MM.1S (cell line): ENCODE results near the gene NEURL3.

ENCODE experiments used
- DNase-seq: peaks from one replicate; pipeline ENCODE4 v3.0.0-alpha.2; 2015
- H2AFZ ChIP-seq: fragments of 300-600 bp; sonication (generic); 2 replicates; pipeline ENCODE4 v1.6.0; 2016; ENCODE audit warnings: antibody characterized with exemption, low read length
- H3F3A ChIP-seq: fragments of 300-600 bp; sonication (generic); 2 replicates; pipeline ENCODE4 v1.6.1; 2016; ENCODE audit warnings: mild to moderate bottlenecking, antibody characterized with exemption, low read length, moderate library complexity, mixed read lengths; ENCODE audit not compliant: insufficient read depth
- H3K27ac ChIP-seq: fragments of 300-600 bp; sonication (generic); 2 replicates; pipeline ENCODE4 v1.5.1; 2016; ENCODE audit warnings: mild to moderate bottlenecking, low read length
- H3K27me3 ChIP-seq: fragments of 300-600 bp; sonication (generic); replicated peaks from 2 replicates; pipeline ENCODE4 v1.6.0; 2016; ENCODE audit warnings: low read length; ENCODE audit not compliant: insufficient read depth
- H3K36me3 ChIP-seq: fragments of 300-600 bp; sonication (generic); replicated peaks from 2 replicates; pipeline ENCODE4 v1.6.1; 2016; ENCODE audit warnings: mild to moderate bottlenecking, low read length, mixed read lengths; ENCODE audit not compliant: insufficient read depth
- H3K4me1 ChIP-seq: fragments of 300-600 bp; sonication (generic); 2 replicates; pipeline ENCODE4 v1.6.1; 2016; ENCODE audit warnings: low read length, mixed read lengths
- H3K4me2 ChIP-seq: fragments of 300-600 bp; sonication (generic); 2 replicates; pipeline ENCODE4 v1.6.0; 2016; ENCODE audit warnings: low read depth, low read length
- H3K4me3 ChIP-seq: fragments of 300-600 bp; sonication (generic); 2 replicates; pipeline ENCODE4 v1.5.1; 2016; ENCODE audit warnings: low read length, mixed read lengths
- H3K79me2 ChIP-seq: fragments of 300-600 bp; sonication (generic); 2 replicates; pipeline ENCODE4 v1.6.1; 2016; ENCODE audit warnings: mixed run types, low read length, mixed read lengths
- H3K9ac ChIP-seq: fragments of 300-600 bp; sonication (generic); 2 replicates; pipeline ENCODE4 v1.6.1; 2016; ENCODE audit warnings: low read length, mixed read lengths
- H3K9me2 ChIP-seq: fragments of 300-600 bp; sonication (generic); replicated peaks from 2 replicates; pipeline ENCODE4 v1.6.1; 2016; ENCODE audit warnings: mild to moderate bottlenecking, low read length, mixed read lengths; ENCODE audit not compliant: insufficient read depth
- H3K9me3 ChIP-seq: fragments of 300-600 bp; sonication (generic); replicated peaks from 2 replicates; pipeline ENCODE4 v1.6.1; 2016; ENCODE audit warnings: mild to moderate bottlenecking, low read length, mixed read lengths; ENCODE audit not compliant: insufficient read depth
- H4K20me1 ChIP-seq: fragments of 300-600 bp; sonication (generic); 2 replicates; pipeline ENCODE4 v1.6.1; 2016; ENCODE audit warnings: mild to moderate bottlenecking, low read length, moderate library complexity, mixed read lengths; ENCODE audit not compliant: insufficient read depth
- EZH2 ChIP-seq: fragments of 300-600 bp; sonication (generic); optimal IDR thresholded peaks from 2 replicates; pipeline ENCODE3; 2017; ENCODE audit warnings: low read depth, mild to moderate bottlenecking, antibody characterized with exemption, low read length, mixed read lengths
- EZH2phosphoT487 ChIP-seq: fragments of 300-600 bp; sonication (generic); IDR thresholded peaks from 2 replicates; pipeline ENCODE4 v1.6.1; 2018; ENCODE audit warnings: antibody characterized with exemption, low read length
- TF ChIP-seq, protein P1 (sequence below): fragments of 300-600 bp; sonication (generic); IDR thresholded peaks from 2 replicates; pipeline ENCODE4 v1.5.1; 2016; ENCODE audit warnings: antibody characterized with exemption, low read length, mixed read lengths

The NEURL3 gene

DNA sequence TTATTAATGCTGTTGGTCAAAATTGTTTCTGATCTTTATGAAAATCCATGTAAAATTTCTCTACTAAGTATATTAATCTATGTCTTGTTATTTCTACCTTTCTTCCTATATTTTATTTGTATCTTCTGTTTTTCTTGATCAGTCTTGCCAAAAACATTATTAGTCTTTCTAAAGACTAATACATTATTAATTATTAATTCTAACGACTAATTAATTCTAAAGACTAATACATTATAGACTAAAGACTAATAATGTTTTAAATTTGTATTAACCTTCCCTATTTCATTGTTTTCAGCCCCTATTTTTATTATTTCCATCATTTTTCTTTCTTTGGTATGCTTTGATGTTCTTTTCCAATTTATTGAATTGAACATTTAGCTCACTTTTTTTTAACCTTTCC is 27.7 kb downstream of the NEURL3 start:
- no peaks in the 10 kb centered on the region for H3K4me1 ChIP-seq
- no peak overlapping the region for H3K9ac ChIP-seq
- H3K36me3 ChIP-seq, result no peaks in the 10 kb centered on the region
- no peak overlapping the region for H3K27ac ChIP-seq
- no peak overlapping the region for H3K4me2 ChIP-seq
- H3F3A ChIP-seq, result no peaks in the 10 kb centered on the region
- H4K20me1 ChIP-seq, result no peaks in the 10 kb centered on the region
- H3K27me3 ChIP-seq, result no peaks in the 10 kb centered on the region
- no peak overlapping the region for H3K4me3 ChIP-seq
- no peaks in the 10 kb centered on the region for H3K9me2 ChIP-seq
- TF ChIP-seq EZH2 (no peak), EZH2phosphoT487 (no peak)
- TF ChIP-seq, protein P1, sequence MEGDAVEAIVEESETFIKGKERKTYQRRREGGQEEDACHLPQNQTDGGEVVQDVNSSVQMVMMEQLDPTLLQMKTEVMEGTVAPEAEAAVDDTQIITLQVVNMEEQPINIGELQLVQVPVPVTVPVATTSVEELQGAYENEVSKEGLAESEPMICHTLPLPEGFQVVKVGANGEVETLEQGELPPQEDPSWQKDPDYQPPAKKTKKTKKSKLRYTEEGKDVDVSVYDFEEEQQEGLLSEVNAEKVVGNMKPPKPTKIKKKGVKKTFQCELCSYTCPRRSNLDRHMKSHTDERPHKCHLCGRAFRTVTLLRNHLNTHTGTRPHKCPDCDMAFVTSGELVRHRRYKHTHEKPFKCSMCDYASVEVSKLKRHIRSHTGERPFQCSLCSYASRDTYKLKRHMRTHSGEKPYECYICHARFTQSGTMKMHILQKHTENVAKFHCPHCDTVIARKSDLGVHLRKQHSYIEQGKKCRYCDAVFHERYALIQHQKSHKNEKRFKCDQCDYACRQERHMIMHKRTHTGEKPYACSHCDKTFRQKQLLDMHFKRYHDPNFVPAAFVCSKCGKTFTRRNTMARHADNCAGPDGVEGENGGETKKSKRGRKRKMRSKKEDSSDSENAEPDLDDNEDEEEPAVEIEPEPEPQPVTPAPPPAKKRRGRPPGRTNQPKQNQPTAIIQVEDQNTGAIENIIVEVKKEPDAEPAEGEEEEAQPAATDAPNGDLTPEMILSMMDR, result no peak
- H2AFZ ChIP-seq, result no peak overlapping the region
- H3K9me3 ChIP-seq, result no peaks in the 10 kb centered on the region
- no peak for DNase-seq
- H3K79me2 ChIP-seq, result no peaks in the 10 kb centered on the region

GRCh38 chr2:96471772-96472171 is 33.4 kb downstream of the NEURL3 start:
- no peaks in the 10 kb centered on the region for H3K27me3 ChIP-seq
- no peak for TF ChIP-seq EZH2
- TF ChIP-seq, protein P1, result no peak
- no peak for TF ChIP-seq EZH2phosphoT487
- H3K36me3 ChIP-seq, result no peaks in the 10 kb centered on the region
- H3K27ac ChIP-seq, result no peak overlapping the region
- no peaks in the 10 kb centered on the region for H3K4me1 ChIP-seq
- no peaks in the 10 kb centered on the region for H4K20me1 ChIP-seq
- no peaks in the 10 kb centered on the region for H3K9me3 ChIP-seq
- H3K4me2 ChIP-seq, result no peak overlapping the region
- no peak overlapping the region for H3K4me3 ChIP-seq
- DNase-seq, result no peak
- H3K79me2 ChIP-seq, result no peaks in the 10 kb centered on the region
- H2AFZ ChIP-seq, result no peak overlapping the region
- no peak overlapping the region for H3K9ac ChIP-seq
- no peaks in the 10 kb centered on the region for H3K9me2 ChIP-seq
- no peaks in the 10 kb centered on the region for H3F3A ChIP-seq

GRCh38 chr2:96470636-96471035 is 34.5 kb downstream of the NEURL3 start:
- Histone ChIP-seq H3K9ac (no peak overlapping the region), H3K27ac (no peak overlapping the region), H3K4me3 (no peak overlapping the region), H4K20me1 (no peaks in the 10 kb centered on the region), H3K36me3 (no peaks in the 10 kb centered on the region), H3K9me3 (no peaks in the 10 kb centered on the region), H3F3A (no peaks in the 10 kb centered on the region), H3K9me2 (no peaks in the 10 kb centered on the region), H3K4me2 (no peak overlapping the region), H3K79me2 (no peaks in the 10 kb centered on the region), H3K27me3 (no peaks in the 10 kb centered on the region), H2AFZ (no peak overlapping the region), H3K4me1 (no peaks in the 10 kb centered on the region)
- DNase-seq, result no peak
- TF ChIP-seq EZH2, result no peak
- TF ChIP-seq, protein P1, result no peak
- TF ChIP-seq EZH2phosphoT487, result no peak

GRCh38 chr2:96470109-96470508 is 35.0 kb downstream of the NEURL3 start:
- TF ChIP-seq EZH2phosphoT487, result no peak
- TF ChIP-seq, protein P1, result no peak
- no peak for TF ChIP-seq EZH2
- Histone ChIP-seq H3K27me3 (no peaks in the 10 kb centered on the region), H3K79me2 (no peaks in the 10 kb centered on the region), H3K27ac (no peak overlapping the region), H3K9ac (no peak overlapping the region), H3K9me3 (no peaks in the 10 kb centered on the region), H3K4me1 (no peaks in the 10 kb centered on the region), H3K4me3 (no peak overlapping the region), H3K36me3 (no peaks in the 10 kb centered on the region), H3F3A (no peaks in the 10 kb centered on the region), H2AFZ (no peak overlapping the region), H3K9me2 (no peaks in the 10 kb centered on the region), H4K20me1 (no peaks in the 10 kb centered on the region), H3K4me2 (no peak overlapping the region)
- no peak for DNase-seq
